ENCODE measurements around the gene PASK.
A peak's percentile ranks its signal among the peaks of the same experiment; 100 is the strongest.

DNA sequence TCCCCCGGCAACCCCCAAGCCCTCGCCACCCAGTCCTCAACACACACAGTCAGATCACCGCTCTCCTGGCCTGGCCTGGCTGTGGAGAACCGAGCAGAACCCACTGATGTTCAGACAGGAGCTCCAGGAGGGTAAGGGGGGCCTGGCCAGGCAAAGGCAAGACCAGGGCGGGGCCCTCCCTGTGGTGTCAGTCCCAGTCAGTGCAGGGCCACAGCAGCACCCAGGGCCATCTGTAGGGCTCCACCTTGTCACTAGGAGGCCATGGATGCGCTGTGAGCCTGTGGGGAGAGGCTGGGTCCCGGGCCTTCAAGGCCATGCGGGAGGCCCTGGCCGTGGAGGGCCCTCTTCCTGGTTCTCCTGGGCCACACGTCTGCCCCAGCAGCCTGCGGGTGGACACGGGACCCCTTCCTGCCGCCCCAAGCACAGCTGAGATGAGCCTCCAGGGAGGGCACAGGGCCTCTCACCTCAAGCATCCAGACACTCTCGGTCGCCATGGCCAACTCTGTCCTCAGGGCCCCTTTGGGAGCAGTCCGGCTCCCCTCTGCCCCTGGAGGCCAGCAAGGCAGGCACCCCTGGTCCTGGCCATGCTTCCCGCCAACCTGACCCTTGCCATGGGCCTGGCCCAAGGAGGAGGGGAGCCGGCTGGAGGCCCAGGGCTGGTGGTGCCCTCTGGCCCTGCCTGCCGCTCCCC is 41.2 kb upstream of the PASK start:
- TF ChIP-seq PRMT5 (CRISPR knock-in tag; IDR thresholded peaks at IDR 0.05): no peak
- no peak for TF ChIP-seq FOXA1 (IDR thresholded peaks at IDR 0.05; ENCODE audit: borderline replicate concordance)
- no peak for TF ChIP-seq CREM (IDR thresholded peaks at IDR 0.05; ENCODE audit: low read depth)
- no peak for TF ChIP-seq MAFG (tag; conservative IDR thresholded peaks at IDR 0.05)
- TF ChIP-seq ZNF124 (CRISPR knock-in tag; IDR thresholded peaks at IDR 0.05): no peak
- no peak for TF ChIP-seq SIN3A (IDR thresholded peaks at IDR 0.05; ENCODE audit: borderline replicate concordance in 2 of 2, control insufficient read depth in 1 of 2, low read depth in 2 of 2, low read length in 2 of 2)
- no peak for TF ChIP-seq NR1H2 (CRISPR knock-in tag; IDR thresholded peaks at IDR 0.05)
- TF ChIP-seq, protein P1, sequence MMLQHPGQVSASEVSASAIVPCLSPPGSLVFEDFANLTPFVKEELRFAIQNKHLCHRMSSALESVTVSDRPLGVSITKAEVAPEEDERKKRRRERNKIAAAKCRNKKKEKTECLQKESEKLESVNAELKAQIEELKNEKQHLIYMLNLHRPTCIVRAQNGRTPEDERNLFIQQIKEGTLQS (IDR thresholded peaks at IDR 0.05): no peak
- TF ChIP-seq, protein P1 (CRISPR knock-in tag; conservative IDR thresholded peaks at IDR 0.05): no peak
- TF ChIP-seq, protein P2, sequence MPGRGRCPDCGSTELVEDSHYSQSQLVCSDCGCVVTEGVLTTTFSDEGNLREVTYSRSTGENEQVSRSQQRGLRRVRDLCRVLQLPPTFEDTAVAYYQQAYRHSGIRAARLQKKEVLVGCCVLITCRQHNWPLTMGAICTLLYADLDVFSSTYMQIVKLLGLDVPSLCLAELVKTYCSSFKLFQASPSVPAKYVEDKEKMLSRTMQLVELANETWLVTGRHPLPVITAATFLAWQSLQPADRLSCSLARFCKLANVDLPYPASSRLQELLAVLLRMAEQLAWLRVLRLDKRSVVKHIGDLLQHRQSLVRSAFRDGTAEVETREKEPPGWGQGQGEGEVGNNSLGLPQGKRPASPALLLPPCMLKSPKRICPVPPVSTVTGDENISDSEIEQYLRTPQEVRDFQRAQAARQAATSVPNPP (IDR thresholded peaks at IDR 0.05; ENCODE audit: borderline replicate concordance, insufficient read depth, insufficient read length): no peak
- TF ChIP-seq, protein P3, sequence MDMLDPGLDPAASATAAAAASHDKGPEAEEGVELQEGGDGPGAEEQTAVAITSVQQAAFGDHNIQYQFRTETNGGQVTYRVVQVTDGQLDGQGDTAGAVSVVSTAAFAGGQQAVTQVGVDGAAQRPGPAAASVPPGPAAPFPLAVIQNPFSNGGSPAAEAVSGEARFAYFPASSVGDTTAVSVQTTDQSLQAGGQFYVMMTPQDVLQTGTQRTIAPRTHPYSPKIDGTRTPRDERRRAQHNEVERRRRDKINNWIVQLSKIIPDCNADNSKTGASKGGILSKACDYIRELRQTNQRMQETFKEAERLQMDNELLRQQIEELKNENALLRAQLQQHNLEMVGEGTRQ (CRISPR knock-in tag; IDR thresholded peaks at IDR 0.05): no peak
- no peak for TF ChIP-seq POLR2A (conservative IDR thresholded peaks at IDR 0.05)
- TF ChIP-seq SP1 (CRISPR knock-in tag; IDR thresholded peaks at IDR 0.05): no peak
- no peak for TF ChIP-seq CREB1 (IDR thresholded peaks at IDR 0.05)
- no peak for TF ChIP-seq CREB1 (CRISPR knock-in tag; IDR thresholded peaks at IDR 0.05)
- TF ChIP-seq, protein P4, sequence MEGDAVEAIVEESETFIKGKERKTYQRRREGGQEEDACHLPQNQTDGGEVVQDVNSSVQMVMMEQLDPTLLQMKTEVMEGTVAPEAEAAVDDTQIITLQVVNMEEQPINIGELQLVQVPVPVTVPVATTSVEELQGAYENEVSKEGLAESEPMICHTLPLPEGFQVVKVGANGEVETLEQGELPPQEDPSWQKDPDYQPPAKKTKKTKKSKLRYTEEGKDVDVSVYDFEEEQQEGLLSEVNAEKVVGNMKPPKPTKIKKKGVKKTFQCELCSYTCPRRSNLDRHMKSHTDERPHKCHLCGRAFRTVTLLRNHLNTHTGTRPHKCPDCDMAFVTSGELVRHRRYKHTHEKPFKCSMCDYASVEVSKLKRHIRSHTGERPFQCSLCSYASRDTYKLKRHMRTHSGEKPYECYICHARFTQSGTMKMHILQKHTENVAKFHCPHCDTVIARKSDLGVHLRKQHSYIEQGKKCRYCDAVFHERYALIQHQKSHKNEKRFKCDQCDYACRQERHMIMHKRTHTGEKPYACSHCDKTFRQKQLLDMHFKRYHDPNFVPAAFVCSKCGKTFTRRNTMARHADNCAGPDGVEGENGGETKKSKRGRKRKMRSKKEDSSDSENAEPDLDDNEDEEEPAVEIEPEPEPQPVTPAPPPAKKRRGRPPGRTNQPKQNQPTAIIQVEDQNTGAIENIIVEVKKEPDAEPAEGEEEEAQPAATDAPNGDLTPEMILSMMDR (IDR thresholded peaks at IDR 0.05 in 2 of 3, conservative IDR thresholded peaks at IDR 0.05 in 1 of 3; ENCODE audit: insufficient read depth in 2 of 3, low read depth in 1 of 3, low read length in 3 of 3): 0 out of 6 replicates have a peak, but pooled peaks of 1 of the 3 experiments have one; percentile 2
